BLaER1 treated with 17β-estradiol and CSF1 and Interleukin-3, amounts not matched to agents 10 nM and 100 nM (cell line): ENCODE measurements around the gene LTBP3.

Experiments used
- H3K27ac ChIP-seq, 11 experiments: shearing (Covaris generic); formaldehyde crosslinking; 2 replicates each; pipeline ENCODE4 v1.8.1; 2022
- H3K27me3 ChIP-seq, 11 experiments: shearing (Covaris generic); formaldehyde crosslinking; 2 replicates each; pipeline ENCODE4 v1.8.1; 2022
- H3K36me3 ChIP-seq, 11 experiments: shearing (Covaris generic); formaldehyde crosslinking; 2 replicates each; pipeline ENCODE4 v1.8.1; 2022
- H3K4me1 ChIP-seq, 10 experiments: shearing (Covaris generic); formaldehyde crosslinking; 2 replicates each; pipeline ENCODE4 v1.8.1; 2022
- H3K4me2 ChIP-seq, 11 experiments: shearing (Covaris generic); formaldehyde crosslinking; 2 replicates each; pipeline ENCODE4 v1.8.1; 2022
- H3K4me3 ChIP-seq, 10 experiments: shearing (Covaris generic); formaldehyde crosslinking; 2 replicates each; pipeline ENCODE4 v1.8.1; 2022
- H3K9ac ChIP-seq, 11 experiments: shearing (Covaris generic); formaldehyde crosslinking; 2 replicates each; pipeline ENCODE4 v1.8.1; 2022
- H3K9me3 ChIP-seq, 11 experiments: shearing (Covaris generic); formaldehyde crosslinking; replicated peaks in 1 of 11; 2 replicates each; pipeline ENCODE4 v1.8.1; 2022
- H4K20me1 ChIP-seq, 11 experiments: shearing (Covaris generic); formaldehyde crosslinking; 2 replicates each; pipeline ENCODE4 v1.8.1; 2022
- Cebpa-rat ChIP-seq, 11 experiments: shearing (Covaris generic); IDR thresholded peaks; 2 replicates each; pipeline ENCODE4 v1.8.1; 2022

Gene LTBP3

DNA sequence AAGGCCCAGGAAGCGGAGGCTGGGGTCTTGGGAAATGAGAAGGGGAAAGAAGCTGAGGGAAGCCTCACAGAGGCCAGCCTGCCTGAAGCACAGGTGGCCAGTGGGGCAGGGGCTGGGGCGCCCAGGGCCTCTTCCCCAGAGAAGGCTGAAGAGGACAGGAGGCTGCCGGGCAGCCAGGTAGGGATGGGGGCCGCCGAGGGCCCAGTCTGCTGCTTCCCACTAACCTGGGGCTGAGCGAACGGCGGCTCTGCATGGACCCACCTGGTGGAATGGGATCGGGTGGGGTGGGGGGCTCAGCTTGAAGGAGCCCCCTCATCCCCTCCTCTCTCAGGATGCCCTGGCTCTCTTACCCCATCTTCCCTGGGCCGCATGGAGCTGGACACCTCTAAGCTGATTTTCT, 25.4 kb upstream of the LTBP3 start:
- Histone ChIP-seq H3K4me2 (no peak overlapping the region), H3K9ac (peak overlapping the region; percentile 2 to 55 (median 30); a peak in 12 of 22 replicates), H3K4me1 (peaks cover 34 to 91% (median 42%) of the 10 kb centered on the region in 10 experiments), H3K27ac (peak overlapping the region in 8 of 11 experiments; percentile 9 to 44 (median 32); a peak in 10 of 22 replicates), H4K20me1 (peaks cover 0 to 86% (median 13%) of the 10 kb centered on the region in 11 experiments; a peak in 11 of 22 replicates), H3K9me3 (no peaks in the 10 kb centered on the region), H3K4me3 (no peak overlapping the region), H3K27me3 (no peaks in the 10 kb centered on the region), H3K36me3 (peaks cover 74 to 86% (median 81%) of the 10 kb centered on the region in 11 experiments)
- no peak for TF ChIP-seq Cebpa-rat (IDR thresholded peaks at IDR 0.05)

DNA sequence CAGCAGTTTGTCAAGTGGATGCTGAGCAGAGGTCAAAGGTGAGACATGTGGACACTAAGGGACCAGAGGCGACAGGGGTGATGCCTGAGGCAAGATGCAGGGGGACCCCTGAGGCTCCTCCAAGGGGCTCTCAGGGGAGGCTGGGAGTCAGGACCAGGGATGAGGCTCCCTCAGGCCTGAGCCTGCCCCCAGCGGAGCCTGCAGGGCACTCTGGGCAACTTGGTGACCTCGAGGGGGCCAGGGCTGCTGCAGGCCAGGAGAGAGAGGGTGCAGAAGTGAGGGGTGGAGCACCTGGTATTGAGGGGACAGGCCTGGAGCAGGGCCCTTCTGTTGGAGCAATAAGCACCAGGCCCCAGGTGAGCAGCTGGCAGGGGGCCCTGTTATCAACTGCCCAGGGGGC, 23.8 kb upstream of the LTBP3 start:
- no peak for TF ChIP-seq Cebpa-rat (IDR thresholded peaks at IDR 0.05)
- peaks cover 74 to 90% (median 87%) of the 10 kb centered on the region in 11 experiments for H3K36me3 ChIP-seq
- peak overlapping the region in 9 of 11 experiments; percentile 30 to 60 (median 44); a peak in 14 of 22 replicates for H3K9ac ChIP-seq

GRCh38 chr11:65580756-65581155, 22.6 kb upstream of the LTBP3 start:
- Histone ChIP-seq H3K36me3 (peaks cover 66 to 80% (median 75%) of the 10 kb centered on the region in 11 experiments), H3K27me3 (no peaks in the 10 kb centered on the region), H3K4me2 (no peak overlapping the region), H4K20me1 (peaks cover 7 to 90% (median 29%) of the 10 kb centered on the region in 11 experiments; a peak in 17 of 22 replicates), H3K9me3 (no peaks in the 10 kb centered on the region), H3K4me3 (no peak overlapping the region), H3K27ac (peak overlapping the region in 8 of 11 experiments; percentile 11 to 41 (median 28); a peak in 11 of 22 replicates), H3K9ac (peak overlapping the region; percentile 6 to 60 (median 32); a peak in 14 of 22 replicates), H3K4me1 (peaks cover 30 to 74% (median 38%) of the 10 kb centered on the region in 10 experiments)
- no peak for TF ChIP-seq Cebpa-rat (IDR thresholded peaks at IDR 0.05)

More for the DNA sequence above, 23.8 kb upstream of the LTBP3 start:
- no peak overlapping the region for H3K4me3 ChIP-seq
- no peak overlapping the region; a peak in 1 of 22 replicates for H3K4me2 ChIP-seq
- H3K27ac ChIP-seq = peak overlapping the region in 7 of 11 experiments; percentile 13 to 44 (median 17); a peak in 9 of 22 replicates
- H3K9me3 ChIP-seq = no peaks in the 10 kb centered on the region
- no peaks in the 10 kb centered on the region for H3K27me3 ChIP-seq
- H4K20me1 ChIP-seq = peaks cover 7 to 98% (median 26%) of the 10 kb centered on the region in 11 experiments; a peak in 17 of 22 replicates
- H3K4me1 ChIP-seq = peaks cover 34 to 85% (median 42%) of the 10 kb centered on the region in 10 experiments

DNA sequence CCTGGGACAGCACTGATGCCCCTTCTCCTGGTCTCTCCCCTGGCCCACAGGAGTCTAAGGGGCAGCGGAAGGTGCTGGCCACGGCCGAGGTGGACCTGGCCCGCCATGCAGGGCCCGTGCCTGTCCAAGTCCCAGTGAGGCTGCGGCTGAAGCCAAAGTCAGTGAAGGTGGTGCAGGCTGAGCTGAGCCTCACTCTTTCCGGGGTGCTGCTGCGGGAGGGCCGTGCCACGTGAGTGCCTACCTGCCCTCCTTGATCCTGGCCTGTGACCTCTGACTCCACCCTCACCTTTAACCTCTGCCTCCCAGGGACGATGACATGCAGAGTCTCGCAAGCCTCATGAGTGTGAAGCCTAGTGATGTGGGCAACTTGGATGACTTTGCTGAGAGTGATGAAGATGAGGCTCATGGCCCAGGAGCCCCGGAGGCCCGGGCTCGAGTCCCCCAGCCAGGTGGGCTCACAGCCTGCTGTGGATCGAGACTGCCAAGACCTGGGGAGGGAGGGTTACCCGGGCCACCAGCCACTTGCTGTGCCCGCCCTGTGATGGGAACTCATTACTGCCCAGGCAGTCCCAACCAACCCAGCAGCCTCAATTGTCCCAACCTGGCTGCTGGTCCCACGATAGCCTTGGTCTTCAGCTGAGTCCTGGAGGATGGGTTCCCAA, 22.0 kb upstream of the LTBP3 start:
- peaks cover 32 to 71% (median 38%) of the 10 kb centered on the region in 10 experiments for H3K4me1 ChIP-seq
- H3K27me3 ChIP-seq = no peaks in the 10 kb centered on the region
- no peak overlapping the region for H3K4me2 ChIP-seq
- H3K27ac ChIP-seq = peak overlapping the region in 5 of 11 experiments; percentile 13 to 41 (median 38); a peak in 7 of 22 replicates
- peak overlapping the region in 9 of 11 experiments; percentile 6 to 60 (median 32); a peak in 14 of 22 replicates for H3K9ac ChIP-seq
- no peak overlapping the region for H3K4me3 ChIP-seq
- peaks cover 7 to 84% (median 31%) of the 10 kb centered on the region in 11 experiments; a peak in 17 of 22 replicates for H4K20me1 ChIP-seq
- TF ChIP-seq Cebpa-rat (IDR thresholded peaks at IDR 0.05) = no peak
- no peaks in the 10 kb centered on the region for H3K9me3 ChIP-seq
- H3K36me3 ChIP-seq = peaks cover 60 to 74% (median 69%) of the 10 kb centered on the region in 11 experiments

- Histone ChIP-seq H3K36me3 (peaks cover 52 to 65% (median 61%) of the 10 kb centered on the region in 11 experiments), H3K9ac (peak overlapping the region in 8 of 11 experiments; percentile 13 to 95 (median 91); a peak in 10 of 22 replicates), H3K4me2 (peak overlapping the region in 4 of 11 experiments; percentile 97 to 99 (median 98); a peak in 5 of 22 replicates), H3K4me3 (no peak overlapping the region), H3K27me3 (no peaks in the 10 kb centered on the region), H4K20me1 (peaks cover 7 to 76% (median 37%) of the 10 kb centered on the region in 11 experiments; a peak in 17 of 22 replicates), H3K9me3 (no peaks in the 10 kb centered on the region), H3K27ac (peak overlapping the region in 2 of 11 experiments; percentile 88 to 91; a peak in 4 of 22 replicates), H3K4me1 (peaks cover 39 to 72% (median 44%) of the 10 kb centered on the region in 10 experiments)
- no peak for TF ChIP-seq Cebpa-rat (IDR thresholded peaks at IDR 0.05)
Measured at GRCh38 chr11:65579291-65579690, 21.1 kb upstream of the LTBP3 start.

- no peak for TF ChIP-seq Cebpa-rat (IDR thresholded peaks at IDR 0.05)
- H3K4me3 ChIP-seq = peak overlapping the region in 2 of 10 experiments; percentile 93; a peak in 3 of 20 replicates
- H3K27ac ChIP-seq = peak overlapping the region in 10 of 11 experiments; percentile 74 to 92 (median 87); a peak in 19 of 22 replicates
- peaks cover 42 to 70% (median 47%) of the 10 kb centered on the region in 10 experiments for H3K4me1 ChIP-seq
- no peaks in the 10 kb centered on the region for H3K9me3 ChIP-seq
- no peaks in the 10 kb centered on the region for H3K27me3 ChIP-seq
- H4K20me1 ChIP-seq = peaks cover 10 to 73% (median 41%) of the 10 kb centered on the region in 11 experiments; a peak in 21 of 22 replicates
- peak overlapping the region; percentile 83 to 95 (median 90); a peak in 20 of 22 replicates for H3K9ac ChIP-seq
- H3K4me2 ChIP-seq = peak overlapping the region; percentile 93 to 100 (median 99); a peak in 20 of 22 replicates
- peaks cover 45 to 59% (median 56%) of the 10 kb centered on the region in 11 experiments for H3K36me3 ChIP-seq
Measured at GRCh38 chr11:65578667-65579066, 20.5 kb upstream of the LTBP3 start.

- H4K20me1 ChIP-seq = peaks cover 15 to 73% (median 46%) of the 10 kb centered on the region in 11 experiments; a peak in 21 of 22 replicates
- peaks cover 40 to 57% (median 52%) of the 10 kb centered on the region in 11 experiments for H3K36me3 ChIP-seq
- H3K4me3 ChIP-seq = peak overlapping the region in 9 of 10 experiments; percentile 75 to 97 (median 92); a peak in 17 of 20 replicates
- peak overlapping the region; percentile 83 to 95 (median 90) for H3K9ac ChIP-seq
- TF ChIP-seq Cebpa-rat (IDR thresholded peaks at IDR 0.05) = no peak
- H3K27me3 ChIP-seq = no peaks in the 10 kb centered on the region
- peak overlapping the region; percentile 33 to 92 (median 87); a peak in 21 of 22 replicates for H3K27ac ChIP-seq
- H3K4me2 ChIP-seq = peak overlapping the region; percentile 93 to 100 (median 99)
- H3K4me1 ChIP-seq = peaks cover 47 to 71% (median 52%) of the 10 kb centered on the region in 10 experiments
- no peaks in the 10 kb centered on the region for H3K9me3 ChIP-seq
Measured at GRCh38 chr11:65578134-65578533, 20.0 kb upstream of the LTBP3 start.

DNA sequence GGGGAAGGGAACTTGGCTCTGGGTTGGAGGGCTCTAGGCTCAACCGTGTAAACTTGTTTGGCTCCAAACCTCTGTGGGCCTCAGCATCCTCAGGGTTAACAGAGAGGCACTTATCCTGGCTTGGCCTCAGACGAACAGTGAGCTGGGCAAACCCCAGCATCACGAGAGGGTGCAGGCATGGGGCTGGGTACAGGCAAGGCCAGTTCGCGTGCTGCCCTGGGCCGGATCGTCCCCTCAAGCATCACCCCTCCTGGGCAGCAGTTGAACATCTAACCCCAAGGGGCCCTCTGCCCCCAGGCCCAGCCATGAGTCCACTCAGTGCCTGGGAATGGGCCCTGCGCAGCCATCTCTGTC, 19.6 kb upstream of the LTBP3 start:
- no peak for TF ChIP-seq Cebpa-rat (IDR thresholded peaks at IDR 0.05)
- peaks cover 48 to 68% (median 54%) of the 10 kb centered on the region in 10 experiments for H3K4me1 ChIP-seq
- peak overlapping the region; percentile 33 to 92 (median 87); a peak in 21 of 22 replicates for H3K27ac ChIP-seq
- peak overlapping the region; percentile 83 to 95 (median 90) for H3K9ac ChIP-seq
- peaks cover 36 to 53% (median 48%) of the 10 kb centered on the region in 11 experiments for H3K36me3 ChIP-seq
- no peaks in the 10 kb centered on the region for H3K27me3 ChIP-seq
- peak overlapping the region; percentile 93 to 100 (median 99) for H3K4me2 ChIP-seq
- H3K4me3 ChIP-seq = peak overlapping the region; percentile 75 to 97 (median 92); a peak in 19 of 20 replicates
- H4K20me1 ChIP-seq = peaks cover 19 to 73% (median 50%) of the 10 kb centered on the region in 11 experiments; a peak in 21 of 22 replicates
- no peaks in the 10 kb centered on the region for H3K9me3 ChIP-seq
